ENCODE data around the gene FRMD5.
"Not testable (repeated sequence)": the region's sequence is repeated elsewhere in the genome, so short reads cannot be mapped to it uniquely, and the experiment has no call there.

FRMD5 gene

GRCh38 chr15:44038755-44039191, 156.3 kb downstream of the FRMD5 start:
- TF ChIP-seq CTCF (IDR thresholded peaks at IDR 0.05; ENCODE audit: low read depth, low read length) = no peak
- DNase-seq (ENCODE audit: extremely low read depth, low read depth) = no peak

- no peak for DNase-seq (ENCODE audit: extremely low read depth, low read depth)
- TF ChIP-seq CTCF (IDR thresholded peaks at IDR 0.05; ENCODE audit: low read depth, low read length) = no peak
Measured at GRCh38 chr15:44035781-44036699, 159.0 kb downstream of the FRMD5 start.

- DNase-seq (ENCODE audit: extremely low read depth, low read depth) = no peak
- no peak for TF ChIP-seq CTCF (IDR thresholded peaks at IDR 0.05; ENCODE audit: low read depth, low read length)
Measured at GRCh38 chr15:44034933-44035624, 160.0 kb downstream of the FRMD5 start.

- no peak for DNase-seq (ENCODE audit: extremely low read depth, low read depth)
- TF ChIP-seq CTCF (IDR thresholded peaks at IDR 0.05; ENCODE audit: low read depth, low read length) = no peak
Measured at GRCh38 chr15:44034334-44034733, 160.7 kb downstream of the FRMD5 start.

GRCh38 chr15:44033894-44034293, 161.2 kb downstream of the FRMD5 start:
- no peak for DNase-seq (ENCODE audit: extremely low read depth, low read depth)
- no peak for TF ChIP-seq CTCF (IDR thresholded peaks at IDR 0.05; ENCODE audit: low read depth, low read length)

- DNase-seq (ENCODE audit: extremely low read depth, low read depth) = not testable (repeated sequence)
Measured at GRCh38 chr15:44032820-44033219, 162.3 kb downstream of the FRMD5 start.

GRCh38 chr15:44029940-44030568, 165.0 kb downstream of the FRMD5 start:
- no peak for TF ChIP-seq CTCF (IDR thresholded peaks at IDR 0.05; ENCODE audit: low read depth, low read length)
- no peak for DNase-seq (ENCODE audit: extremely low read depth, low read depth)

All from AG09319 (cell line).